HepG2 (cell line): ENCODE results near the gene CIROP. TPM values are rescaled to one million over a fixed set of nuclear protein-coding genes. Genes with fewer than 3 reads are reported as not detected.

Experiments
- ATAD3A ChIP-seq: sonication (generic); formaldehyde crosslinking; IDR thresholded peaks from 2 replicates; pipeline ENCODE4 v1.4.0; 2020; ENCODE audit warnings: missing genetic modification reagents
- E2F1 ChIP-seq: sonication (generic); formaldehyde crosslinking; IDR thresholded peaks from 2 replicates; pipeline ENCODE4 v1.5.0; 2020; ENCODE audit warnings: missing genetic modification reagents
- FUBP1 ChIP-seq: sonication (generic); formaldehyde crosslinking; IDR thresholded peaks from 2 replicates; pipeline ENCODE4 v1.5.1; 2020; ENCODE audit warnings: missing genetic modification reagents, mild to moderate bottlenecking, borderline replicate concordance
- HES4 ChIP-seq: sonication (generic); formaldehyde crosslinking; IDR thresholded peaks from 2 replicates; pipeline ENCODE4 v1.9.0; 2021; ENCODE audit warnings: mild to moderate bottlenecking, missing genetic modification reagents, borderline replicate concordance
- KDM5A ChIP-seq: fragments of 200-600 bp; sonication (generic); IDR thresholded peaks from 2 replicates; pipeline ENCODE4 v1.7.0; 2018; ENCODE audit warnings: antibody characterized with exemption, mild to moderate bottlenecking, low read length, borderline replicate concordance
- MEIS2 ChIP-seq: sonication (generic); formaldehyde crosslinking; IDR thresholded peaks from 2 replicates; pipeline ENCODE4 v1.9.0; 2021; ENCODE audit warnings: mild to moderate bottlenecking, missing genetic modification reagents
- NCOA5 ChIP-seq: sonication (generic); formaldehyde crosslinking; IDR thresholded peaks from 2 replicates; pipeline ENCODE4 v1.4.0; 2020; ENCODE audit warnings: missing genetic modification reagents
- SRY ChIP-seq: sonication (generic); formaldehyde crosslinking; IDR thresholded peaks from 2 replicates; pipeline ENCODE4 v1.8.0; 2022; ENCODE audit warnings: mild to moderate bottlenecking, missing genetic modification reagents
- THAP8 ChIP-seq: sonication (generic); formaldehyde crosslinking; IDR thresholded peaks from 2 replicates; pipeline ENCODE4 v1.5.1; 2020; ENCODE audit warnings: missing genetic modification reagents, mild to moderate bottlenecking, borderline replicate concordance
- YY1 ChIP-seq: IDR thresholded peaks from 2 replicates; pipeline ENCODE4 v1.6.1; 2011; ENCODE audit warnings: low read length, low read depth, moderate library complexity, mild to moderate bottlenecking; ENCODE audit not compliant: insufficient read depth, insufficient replicate concordance
- ZFYVE20 ChIP-seq: sonication (generic); formaldehyde crosslinking; IDR thresholded peaks from 2 replicates; pipeline ENCODE4 v1.8.0; 2023; ENCODE audit warnings: low read depth, mild to moderate bottlenecking, moderate library complexity, missing genetic modification reagents, borderline replicate concordance
- ZNF280B ChIP-seq: sonication (generic); formaldehyde crosslinking; IDR thresholded peaks from 2 replicates; pipeline ENCODE4 v1.5.0; 2020; ENCODE audit warnings: missing genetic modification reagents, mild to moderate bottlenecking, borderline replicate concordance
- ZNF281 ChIP-seq: sonication (generic); formaldehyde crosslinking; IDR thresholded peaks from 2 replicates; pipeline ENCODE4 v1.4.0; 2020; ENCODE audit warnings: missing genetic modification reagents, borderline replicate concordance
- ZNF574 ChIP-seq: sonication (generic); formaldehyde crosslinking; IDR thresholded peaks from 2 replicates; pipeline ENCODE4 v1.4.0; 2020; ENCODE audit warnings: missing genetic modification reagents
- ZNF616 ChIP-seq: sonication (generic); formaldehyde crosslinking; IDR thresholded peaks from 2 replicates; pipeline ENCODE4 v1.5.0; 2020; ENCODE audit warnings: low read depth, mild to moderate bottlenecking, missing genetic modification reagents
- ZNF660 ChIP-seq: sonication (generic); formaldehyde crosslinking; IDR thresholded peaks from 2 replicates; pipeline ENCODE4 v1.5.1; 2020; ENCODE audit warnings: mild to moderate bottlenecking, low read depth, missing genetic modification reagents, borderline replicate concordance
- polyA plus RNA-seq, 8 experiments: library from polyadenylated mRNA; depleted of rRNA in 3 of 8; stranded (reverse) in 7 of 8; unstranded in 1 of 8; fragments of >200 nt; fragmentation: Illumina TruSeq in 4 of 8; extraction: Trizol in 4 of 8; gene quantifications; 2 replicates each; pipeline versions ENCODE4 v1.2.1 to v1.2.3, GENCODE V29; 2011 to 2016; ENCODE audit warnings: low read depth in 4 of 8, missing spikeins in 1 of 8, mixed read lengths in 1 of 8; ENCODE audit not compliant: insufficient read depth in 1 of 8
- total RNA-seq, 5 experiments: library from RNA; depleted of rRNA; stranded (reverse); fragments of >200 nt; fragmentation: Illumina TruSeq; extraction: Trizol; gene quantifications; 2 replicates each; pipeline ENCODE4 v1.2.3, GENCODE V29; 2016; ENCODE audit warnings: low read depth in 1 of 5

The CIROP gene
- total and polyA plus RNA-seq, 2 of the 13 experiments (the other 11 are each of a cell fraction or from before 2014, with no cell fraction given): 0.07 TPM; not detected in 1

GRCh38 chr14:23120541-23121251 is 15.9 kb upstream of the CIROP start (continued):
- no peak; the same call in 1 of the 2 replicates for TF ChIP-seq ZNF281 (CRISPR knock-in tag)
- TF ChIP-seq ZNF616 (CRISPR knock-in tag): no peak
- TF ChIP-seq MEIS2 (CRISPR knock-in tag): peak; percentile 70; the same call in 1 of the 2 replicates
- TF ChIP-seq ZFYVE20: no peak
- no peak for TF ChIP-seq E2F1 (CRISPR knock-in tag)
- TF ChIP-seq KDM5A: no peak
- TF ChIP-seq FUBP1 (CRISPR knock-in tag): peak; percentile 97; the same call in 1 of the 2 replicates
- TF ChIP-seq HES4 (CRISPR knock-in tag): no peak
- no peak for TF ChIP-seq THAP8
- no peak for TF ChIP-seq NCOA5 (CRISPR knock-in tag)
- TF ChIP-seq YY1: peak; percentile 83
- TF ChIP-seq ZNF660: no peak
- peak; percentile 89 for TF ChIP-seq ZNF574 (CRISPR knock-in tag)
- no peak for TF ChIP-seq ATAD3A (CRISPR knock-in tag)
- peak; percentile 60; the same call in 1 of the 2 replicates for TF ChIP-seq SRY (CRISPR knock-in tag)
- peak; percentile 93; the same call in 1 of the 2 replicates for TF ChIP-seq ZNF280B (CRISPR knock-in tag)
